Lung microvascular endothelial cell (primary cell): ENCODE measurements around the gene NEURL4. TPM values are rescaled to one million over a fixed set of nuclear protein-coding genes. Genes with fewer than 3 reads are reported as not detected.
A peak's percentile ranks its signal among the peaks of the same experiment; 100 is the strongest.
"Not testable (repeated sequence)": the region's sequence is repeated elsewhere in the genome, so short reads cannot be mapped to it uniquely, and the experiment has no call there.

ENCODE experiments used
- DNase-seq, 2 donors: peaks; one replicate each; pipeline versions ENCODE4 v3.0.0 to v3.0.0-alpha.2; 2010; ENCODE audit warnings: low read depth in 2 of 2
- total RNA-seq: library from RNA; depleted of rRNA; stranded (reverse); fragments of >200 nt; gene quantifications from 2 replicates; pipeline ENCODE4 v1.2.1, GENCODE V29; 2014

The NEURL4 gene
- total RNA-seq, 1 donor from 2014 or later, result 13.1 TPM

GRCh38 chr17:7347630-7348477, 18.7 kb upstream of the NEURL4 start:
- DNase-seq, result no peak

GRCh38 chr17:7346761-7347614, 17.9 kb upstream of the NEURL4 start:
- no peak for DNase-seq

GRCh38 chr17:7343250-7343649, 14.1 kb upstream of the NEURL4 start:
- DNase-seq, result no peak

- DNase-seq, result no peak
Measured at GRCh38 chr17:7341842-7342241, 12.7 kb upstream of the NEURL4 start.

- DNase-seq, result no peak
Measured at GRCh38 chr17:7340179-7340578, 11.0 kb upstream of the NEURL4 start.

GRCh38 chr17:7337600-7337999, 8.5 kb upstream of the NEURL4 start:
- DNase-seq, result not testable (repeated sequence)

GRCh38 chr17:7336240-7337175, 7.4 kb upstream of the NEURL4 start, which contains the start of gene ACAP1:
ACAP1 (plus strand) TSS chr17:7336529; CDS start chr17:7336735, 206 bp downstream.
- DNase-seq, result no peak

GRCh38 chr17:7335765-7336164, 6.6 kb upstream of the NEURL4 start:
- not testable (repeated sequence) for DNase-seq

GRCh38 chr17:7334938-7335538, 5.9 kb upstream of the NEURL4 start:
- no peak for DNase-seq

- not testable (repeated sequence) for DNase-seq
Measured at GRCh38 chr17:7332600-7333069, 3.5 kb upstream of the NEURL4 start.

- no peak for DNase-seq
Measured at GRCh38 chr17:7332111-7332510, 3.0 kb upstream of the NEURL4 start.

- DNase-seq, result no peak
Measured at GRCh38 chr17:7330638-7331015, 1.5 kb upstream of the NEURL4 start.

GRCh38 chr17:7329997-7330637, 982 bp upstream of the NEURL4 start:
- DNase-seq, result peak; percentile 79 to 80

GRCh38 chr17:7329374-7329996, 350 bp upstream of the NEURL4 start:
- peak; percentile 99 for DNase-seq

GRCh38 chr17:7328009-7328408, 1.1 kb downstream of the NEURL4 start:
- DNase-seq, result no peak

GRCh38 chr17:7327501-7327900, 1.6 kb downstream of the NEURL4 start:
- DNase-seq, result no peak

- DNase-seq, result no peak
Measured at GRCh38 chr17:7327056-7327455, 2.1 kb downstream of the NEURL4 start.

GRCh38 chr17:7326186-7326585, 2.9 kb downstream of the NEURL4 start:
- DNase-seq, result no peak

GRCh38 chr17:7325031-7325528, 4.1 kb downstream of the NEURL4 start:
- DNase-seq, result no peak

GRCh38 chr17:7324438-7324779, 4.7 kb downstream of the NEURL4 start:
- DNase-seq, result no peak
